Measurements from ENCODE around the gene PPM1G.

DNA sequence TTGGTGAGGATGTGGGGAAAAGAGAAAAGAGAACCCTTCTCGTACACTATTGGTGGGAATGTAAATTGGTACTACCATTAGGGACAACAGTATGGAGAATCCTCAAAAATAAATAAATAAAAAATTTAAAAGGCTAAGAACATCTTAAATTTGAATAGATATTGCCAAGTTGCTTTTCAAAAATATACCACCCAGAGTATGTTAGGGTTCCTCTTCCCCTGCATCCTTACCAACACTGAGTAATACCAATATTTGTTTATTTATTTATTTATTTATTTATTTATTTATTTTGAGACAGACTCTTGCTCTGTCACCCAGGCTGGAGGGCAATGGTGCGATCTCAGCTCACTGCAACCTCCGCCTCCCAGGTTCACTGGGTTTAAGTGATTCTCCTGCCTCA, 13.6 kb upstream of the PPM1G start:
- TF ChIP-seq, protein P1, sequence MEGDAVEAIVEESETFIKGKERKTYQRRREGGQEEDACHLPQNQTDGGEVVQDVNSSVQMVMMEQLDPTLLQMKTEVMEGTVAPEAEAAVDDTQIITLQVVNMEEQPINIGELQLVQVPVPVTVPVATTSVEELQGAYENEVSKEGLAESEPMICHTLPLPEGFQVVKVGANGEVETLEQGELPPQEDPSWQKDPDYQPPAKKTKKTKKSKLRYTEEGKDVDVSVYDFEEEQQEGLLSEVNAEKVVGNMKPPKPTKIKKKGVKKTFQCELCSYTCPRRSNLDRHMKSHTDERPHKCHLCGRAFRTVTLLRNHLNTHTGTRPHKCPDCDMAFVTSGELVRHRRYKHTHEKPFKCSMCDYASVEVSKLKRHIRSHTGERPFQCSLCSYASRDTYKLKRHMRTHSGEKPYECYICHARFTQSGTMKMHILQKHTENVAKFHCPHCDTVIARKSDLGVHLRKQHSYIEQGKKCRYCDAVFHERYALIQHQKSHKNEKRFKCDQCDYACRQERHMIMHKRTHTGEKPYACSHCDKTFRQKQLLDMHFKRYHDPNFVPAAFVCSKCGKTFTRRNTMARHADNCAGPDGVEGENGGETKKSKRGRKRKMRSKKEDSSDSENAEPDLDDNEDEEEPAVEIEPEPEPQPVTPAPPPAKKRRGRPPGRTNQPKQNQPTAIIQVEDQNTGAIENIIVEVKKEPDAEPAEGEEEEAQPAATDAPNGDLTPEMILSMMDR (IDR thresholded peaks at IDR 0.05 in 8 of 11, conservative IDR thresholded peaks at IDR 0.05 in 3 of 11) = no peak
- TF ChIP-seq POLR2A (IDR thresholded peaks at IDR 0.05) (no peak), POLR2AphosphoS5 (IDR thresholded peaks at IDR 0.05) (no peak)
